T-cell (primary cell): ENCODE data around the gene TRIM62. TPM values are rescaled to one million over a fixed set of nuclear protein-coding genes. Genes with fewer than 3 reads are reported as not detected.
"Not testable (repeated sequence)": the region's sequence is repeated elsewhere in the genome, so short reads cannot be mapped to it uniquely, and the experiment has no call there.

Experiments
- ATAC-seq, 4 experiments: fragments of 200-7000 bp in 3 of 4; fragments of 150-1000 bp in 1 of 4; cut with Tn5 transposase; replicated peaks in 1 of 4; 1 replicate in 3 of 4; 2 replicates in 1 of 4; pipeline ENCODE4 v1.10.0; 2021; ENCODE audit warnings: moderate library complexity in 3 of 4, mild to moderate bottlenecking in 2 of 4, moderate number of reproducible peaks in 1 of 4
- CTCF ChIA-PET, 2 donors: fragments of 300-600 bp; sonication (Branson Sonifier 250); formaldehyde crosslinking; loops; one replicate each; lab custom pipeline; 2022; ENCODE audit warnings: antibody characterized with exemption in 2 of 2; lab: Charles Lee
- POLR2A ChIA-PET, 2 donors: fragments of 300-600 bp; sonication (Branson Sonifier 250); formaldehyde crosslinking; loops; one replicate each; lab custom pipeline; 2022; ENCODE audit warnings: antibody characterized with exemption in 2 of 2; lab: Charles Lee
- DNase-seq, 35 experiments: peaks; one replicate each; pipeline versions ENCODE4 v3.0.0 to v3.0.0-alpha.2; 2013 to 2023
- H3K27ac ChIP-seq: one replicate; pipeline ENCODE4 v1.5.1; 2013; ENCODE audit warnings: low read length
- H3K27me3 ChIP-seq, 2 experiments: replicated peaks in 1 of 2; 1 replicate in 1 of 2; 2 replicates in 1 of 2; pipeline versions ENCODE4 v1.6.1 to v1.7.0; 2013; ENCODE audit warnings: low read length in 1 of 2, mixed read lengths in 1 of 2; ENCODE audit not compliant: control insufficient read depth in 2 of 2, insufficient read depth in 2 of 2; ENCODE audit errors: extremely low read depth in 1 of 2
- H3K36me3 ChIP-seq, 2 donors: 1 replicate in 1 of 2; 2 replicates in 1 of 2; pipeline versions ENCODE4 v1.6.1 to v1.7.0; 2013; ENCODE audit warnings: low read length in 1 of 2; ENCODE audit not compliant: control insufficient read depth in 2 of 2, insufficient read depth in 1 of 2; ENCODE audit errors: extremely low read depth in 1 of 2
- H3K4me1 ChIP-seq, 2 experiments: 1 replicate in 1 of 2; 2 replicates in 1 of 2; pipeline versions ENCODE4 v1.6.1 to v1.7.0; 2013; ENCODE audit warnings: low read length in 2 of 2, mixed read lengths in 1 of 2; ENCODE audit not compliant: insufficient read depth in 2 of 2, control insufficient read depth in 1 of 2; ENCODE audit errors: extremely low read depth in 1 of 2
- H3K4me3 ChIP-seq, 2 donors: 1 replicate in 1 of 2; 2 replicates in 1 of 2; pipeline versions ENCODE4 v1.5.1 to v1.7.0; 2013; ENCODE audit warnings: mild to moderate bottlenecking in 2 of 2, low read length in 1 of 2, moderate library complexity in 1 of 2; ENCODE audit not compliant: control insufficient read depth in 1 of 2; ENCODE audit errors: extremely low read depth in 1 of 2
- H3K9me3 ChIP-seq: 2 replicates; pipeline ENCODE4 v1.7.0; 2013
- H3K27ac Mint-ChIP-seq, 2 donors: one replicate each; pipeline ENCODE4 v1.8.0; 2020 to 2021; ENCODE audit warnings: mild to moderate bottlenecking in 2 of 2, mixed read lengths in 2 of 2
- H3K27me3 Mint-ChIP-seq, 2 donors: one replicate each; pipeline ENCODE4 v1.8.0; 2021 to 2022; ENCODE audit warnings: mixed read lengths in 2 of 2
- H3K36me3 Mint-ChIP-seq: one replicate; pipeline ENCODE4 v1.8.0; 2021; ENCODE audit warnings: mixed read lengths
- H3K4me1 Mint-ChIP-seq, 3 donors: one replicate each; pipeline ENCODE4 v1.8.0; 2020 to 2022; ENCODE audit warnings: mixed read lengths in 3 of 3, mild to moderate bottlenecking in 1 of 3
- H3K4me3 Mint-ChIP-seq, 3 donors: one replicate each; pipeline ENCODE4 v1.8.0; 2020 to 2022; ENCODE audit warnings: mild to moderate bottlenecking in 3 of 3, mixed read lengths in 3 of 3, moderate library complexity in 3 of 3
- H3K9me3 Mint-ChIP-seq, 3 donors: one replicate each; pipeline ENCODE4 v1.8.0; 2020 to 2022; ENCODE audit warnings: mixed read lengths in 3 of 3
- WGBS: methylation state at CpG from one replicate; pipeline ENCODE4 v1.1.5; 2013; ENCODE audit warnings: missing lambda C conversion rate; ENCODE audit not compliant: insufficient coverage; 5-methylcytosine and 5-hydroxymethylcytosine counted together
- total RNA-seq, 35 experiments: library from RNA in 6 of 35; stranded (reverse) in 6 of 35; fragments of 120-200 nt in 1 of 35; gene quantifications; one replicate each; pipeline versions ENCODE4 v1.2.1 to v1.2.4 and lab custom pipeline; 2013 to 2026

The TRIM62 gene
- total RNA-seq, 5 donors from 2014 or later (not counting 1 experiment from before 2014, with no cell fraction given) = 20.3 to 31.8 (median 24.3) TPM

GRCh38 chr1:33111965-33112364 is 69.9 kb downstream of the TRIM62 start:
- Mint-ChIP-seq H3K4me1 (no peaks in the 10 kb centered on the region), H3K27me3 (no peaks in the 10 kb centered on the region)

GRCh38 chr1:33110477-33110876 is 71.4 kb downstream of the TRIM62 start:
- Histone ChIP-seq H3K27me3 (no peaks in the 10 kb centered on the region), H3K4me3 (no peak overlapping the region), H3K4me1 (no peaks in the 10 kb centered on the region), H3K36me3 (no peaks in the 10 kb centered on the region), H3K27ac (no peak overlapping the region), H3K9me3 (no peaks in the 10 kb centered on the region)
- Mint-ChIP-seq H3K36me3 (peaks cover 15% of the 10 kb centered on the region), H3K4me1 (no peaks in the 10 kb centered on the region), H3K4me3 (no peak overlapping the region), H3K27ac (no peak overlapping the region), H3K9me3 (peaks cover 0 to 10% (median 0%) of the 10 kb centered on the region in 3 donors), H3K27me3 (no peaks in the 10 kb centered on the region)
- ChIA-PET CTCF (no interaction called here), POLR2A (no interaction called here)
- no peak for DNase-seq
- no peak for ATAC-seq

More at GRCh38 chr1:33111965-33112364, 69.9 kb downstream of the TRIM62 start:
- DNase-seq = peak in 1 of 35 experiments; percentile 47
- POLR2A ChIA-PET = no interaction called here
- Mint-ChIP-seq H3K4me3 (no peak overlapping the region), H3K27ac (no peak overlapping the region), H3K9me3 (peaks cover 0 to 10% (median 0%) of the 10 kb centered on the region in 3 donors), H3K36me3 (peaks cover 11% of the 10 kb centered on the region)
- Histone ChIP-seq H3K27me3 (no peaks in the 10 kb centered on the region), H3K36me3 (no peaks in the 10 kb centered on the region), H3K4me1 (no peaks in the 10 kb centered on the region), H3K4me3 (no peak overlapping the region), H3K9me3 (no peaks in the 10 kb centered on the region), H3K27ac (no peak overlapping the region)
- WGBS = no CpG with 5 or more reads among the region's 3 CpGs
- CTCF ChIA-PET = no interaction called here
- ATAC-seq = peak in 1 of 4 experiments; percentile 63

GRCh38 chr1:33100119-33100415 is 81.8 kb downstream of the TRIM62 start:
- not testable (repeated sequence) for H3K9me3 ChIP-seq, H3K27me3 Mint-ChIP-seq, H3K9me3 Mint-ChIP-seq, H3K36me3 ChIP-seq, ATAC-seq, H3K27me3 ChIP-seq, DNase-seq
- peaks cover 46 to 66% (median 52%) of the 10 kb centered on the region in 3 donors for H3K4me1 Mint-ChIP-seq
- peak overlapping the region in 1 of 3 donors; percentile 79 for H3K4me3 Mint-ChIP-seq
- H3K27ac Mint-ChIP-seq = peak overlapping the region; percentile 92 to 98
- Histone ChIP-seq H3K4me3 (peak overlapping the region in 1 of 2 donors; percentile 5), H3K4me1 (peaks cover 28 to 43% of the 10 kb centered on the region in 2 experiments), H3K27ac (peak overlapping the region; percentile 65)
- whole genome bisulfite sequencing = 100% methylated on average over 1 of the region's 4 CpGs
- CTCF ChIA-PET = interaction anchor here in 1 of 2 donors (0.8 kb wide), 2 partner anchors 25 to 27 kb away, joined by 3 read pairs; no protein-coding TSS in a partner anchor
- POLR2A ChIA-PET = interaction anchor here in 1 of 2 donors (1.4 kb wide), 1 partner anchor 27 kb away, joined by 11 read pairs; no protein-coding TSS in a partner anchor
- H3K36me3 Mint-ChIP-seq = peaks cover 14% of the 10 kb centered on the region

- ChIA-PET POLR2A (interaction anchor here in 1 of 2 donors (1.4 kb wide), 1 partner anchor 28 kb away, joined by 11 read pairs; no protein-coding TSS in a partner anchor), CTCF (interaction anchor here in 1 of 2 donors (0.6 to 2.3 kb wide), 4 partner anchors 18 to 145 kb away, joined by 3 to 26 read pairs (median 4); partner anchors contain the start of gene AZIN2)
- Mint-ChIP-seq H3K27ac (peak overlapping the region; percentile 92 to 98), H3K36me3 (peaks cover 14% of the 10 kb centered on the region), H3K4me3 (peak overlapping the region; percentile 49 to 79 (median 53)), H3K9me3 (no peaks in the 10 kb centered on the region), H3K4me1 (peaks cover 49 to 70% (median 57%) of the 10 kb centered on the region in 3 donors), H3K27me3 (no peaks in the 10 kb centered on the region)
- Histone ChIP-seq H3K27me3 (no peaks in the 10 kb centered on the region), H3K4me1 (peaks cover 28 to 43% of the 10 kb centered on the region in 2 experiments), H3K9me3 (no peaks in the 10 kb centered on the region), H3K4me3 (peak overlapping the region; percentile 5 to 29), H3K27ac (peak overlapping the region; percentile 65), H3K36me3 (peaks cover 0 to 5% of the 10 kb centered on the region in 2 donors)
- peak; percentile 51 to 86 (median 68) for DNase-seq
- 12% methylated on average over 5 of the region's 13 CpGs for WGBS
- peak; percentile 92 to 97 (median 94) for ATAC-seq
Measured at GRCh38 chr1:33099290-33100118, 82.3 kb downstream of the TRIM62 start.

GRCh38 chr1:33098371-33098770 is 83.5 kb downstream of the TRIM62 start:
- no peaks in the 10 kb centered on the region for H3K9me3 Mint-ChIP-seq
- POLR2A ChIA-PET = no interaction called here
- peak overlapping the region; percentile 65 for H3K27ac ChIP-seq
- CTCF ChIA-PET = interaction anchor here in 1 of 2 donors (2.3 kb wide), 1 partner anchor 29 kb away, joined by 26 read pairs; no protein-coding TSS in a partner anchor
- H3K4me3 Mint-ChIP-seq = peak overlapping the region in 2 of 3 donors; percentile 53 to 79
- peak overlapping the region; percentile 92 to 98 for H3K27ac Mint-ChIP-seq
- peaks cover 51 to 69% (median 56%) of the 10 kb centered on the region in 3 donors for H3K4me1 Mint-ChIP-seq
- no peak for DNase-seq
- no peak overlapping the region for H3K4me3 ChIP-seq
- no peaks in the 10 kb centered on the region for H3K27me3 ChIP-seq
- H3K9me3 ChIP-seq = no peaks in the 10 kb centered on the region
- peaks cover 0 to 5% of the 10 kb centered on the region in 2 donors for H3K36me3 ChIP-seq
- peaks cover 12% of the 10 kb centered on the region for H3K36me3 Mint-ChIP-seq
- peaks cover 28 to 43% of the 10 kb centered on the region in 2 experiments for H3K4me1 ChIP-seq
- ATAC-seq = no peak
- H3K27me3 Mint-ChIP-seq = no peaks in the 10 kb centered on the region

- Histone ChIP-seq H3K36me3 (peaks cover 0 to 5% of the 10 kb centered on the region in 2 donors), H3K27me3 (no peaks in the 10 kb centered on the region), H3K4me3 (no peak overlapping the region), H3K9me3 (no peaks in the 10 kb centered on the region), H3K27ac (no peak overlapping the region), H3K4me1 (peaks cover 28 to 43% of the 10 kb centered on the region in 2 experiments)
- H3K4me1 Mint-ChIP-seq = peaks cover 51 to 66% (median 55%) of the 10 kb centered on the region in 3 donors
- 80% methylated on average over 2 of the region's 4 CpGs for WGBS
- no peaks in the 10 kb centered on the region for H3K27me3 Mint-ChIP-seq
- ATAC-seq (no peak), DNase-seq (no peak)
- CTCF ChIA-PET = interaction anchor here in 1 of 2 donors (2.3 kb wide), 1 partner anchor 29 kb away, joined by 26 read pairs; no protein-coding TSS in a partner anchor
- H3K36me3 Mint-ChIP-seq = peaks cover 6% of the 10 kb centered on the region
- H3K4me3 Mint-ChIP-seq = peak overlapping the region in 1 of 3 donors; percentile 79
- no peaks in the 10 kb centered on the region for H3K9me3 Mint-ChIP-seq
- POLR2A ChIA-PET = no interaction called here
- H3K27ac Mint-ChIP-seq = peak overlapping the region; percentile 92 to 98
Measured at GRCh38 chr1:33097762-33098161, 84.1 kb downstream of the TRIM62 start.
